Natural killer cell treated with Interleukin-12 subunit alpha and Interleukin-12 subunit beta and Interleukin-15 and Interleukin-18, amount 100 ng/mL, for 72 hours (primary cell): ENCODE results near the gene KCTD5. TPM values are rescaled to one million over a fixed set of nuclear protein-coding genes. Genes with fewer than 3 reads are reported as not detected.
A peak's percentile ranks its signal among the peaks of the same experiment; 100 is the strongest.
"Not testable (repeated sequence)": the region's sequence is repeated elsewhere in the genome, so short reads cannot be mapped to it uniquely, and the experiment has no call there.

ENCODE experiments used
- ATAC-seq, 2 donors: fragments of 150-1000 bp; cut with Tn5 transposase in 1 of 2; sonication (Bioruptor Pico), chemical (Tn5 transposase) in 1 of 2; 2 replicates each; pipeline ENCODE4 v1.10.0; 2021
- DNase-seq: peaks from one replicate; pipeline ENCODE4 v3.0.0; 2022; ENCODE audit warnings: low spot score
- H3K27ac Mint-ChIP-seq, 2 donors: 1 replicate in 1 of 2; 2 replicates in 1 of 2; pipeline ENCODE4 v1.8.0; 2022; ENCODE audit warnings: mixed read lengths in 2 of 2, mild to moderate bottlenecking in 1 of 2, moderate library complexity in 1 of 2
- H3K27me3 Mint-ChIP-seq, 2 donors: 1 replicate in 1 of 2; 2 replicates in 1 of 2; pipeline ENCODE4 v1.8.0; 2022; ENCODE audit warnings: mixed read lengths in 2 of 2
- H3K36me3 Mint-ChIP-seq: one replicate; pipeline ENCODE4 v1.8.0; 2022; ENCODE audit warnings: mixed read lengths
- H3K4me1 Mint-ChIP-seq, 2 donors: 1 replicate in 1 of 2; 2 replicates in 1 of 2; pipeline ENCODE4 v1.8.0; 2022; ENCODE audit warnings: low read depth in 2 of 2, mixed read lengths in 2 of 2, mild to moderate bottlenecking in 1 of 2
- H3K4me3 Mint-ChIP-seq: one replicate; pipeline ENCODE4 v1.8.0; 2022; ENCODE audit warnings: mixed read lengths
- H3K9me3 Mint-ChIP-seq: 2 replicates; pipeline ENCODE4 v1.8.0; 2022; ENCODE audit warnings: mixed read lengths
- total RNA-seq, 2 donors: library from RNA; stranded (reverse); gene quantifications; one replicate each; pipeline ENCODE4 v1.2.3, GENCODE V29; 2022

KCTD5 gene
- total RNA-seq, result 10 to 100 TPM; 46.2 to 65.0 TPM

GRCh38 chr16:2682209-2683021 lies at the start of gene KCTD5:
TSS of gene KCTD5 (plus strand) at chr16:2682523. CDS start at chr16:2682549, 26 bp downstream.
- peak; percentile 97 for DNase-seq
- H3K27me3 Mint-ChIP-seq, result no peaks in the 10 kb centered on the region
- no peaks in the 10 kb centered on the region for H3K36me3 Mint-ChIP-seq

GRCh38 chr16:2639071-2639721 lies 43.1 kb upstream of the KCTD5 start:
- not testable (repeated sequence) for H3K36me3 Mint-ChIP-seq, H3K4me3 Mint-ChIP-seq, H3K4me1 Mint-ChIP-seq, H3K9me3 Mint-ChIP-seq, H3K27ac Mint-ChIP-seq, H3K27me3 Mint-ChIP-seq
- DNase-seq, result peak; percentile 61
- peak; percentile 74 to 78 for ATAC-seq

More at GRCh38 chr16:2682209-2683021, at the start of gene KCTD5:
- peak; percentile 91 to 97 for ATAC-seq
- Mint-ChIP-seq H3K27ac (peak within 1 kb of the TSS; percentile 92 to 97), H3K4me3 (peak within 1 kb of the TSS; percentile 99), H3K4me1 (peaks cover 18 to 19% of the 10 kb centered on the region in 2 donors), H3K9me3 (no peaks in the 10 kb centered on the region)

GRCh38 chr16:2639722-2640072 lies 42.6 kb upstream of the KCTD5 start:
- not testable (repeated sequence) for H3K4me1 Mint-ChIP-seq, H3K9me3 Mint-ChIP-seq

GRCh38 chr16:2642561-2642960 lies 39.8 kb upstream of the KCTD5 start:
- not testable (repeated sequence) for H3K36me3 Mint-ChIP-seq, H3K27ac Mint-ChIP-seq, H3K4me3 Mint-ChIP-seq, H3K4me1 Mint-ChIP-seq, H3K9me3 Mint-ChIP-seq, DNase-seq, H3K27me3 Mint-ChIP-seq, ATAC-seq

More at GRCh38 chr16:2639722-2640072, 42.6 kb upstream of the KCTD5 start:
- not testable (repeated sequence) for H3K36me3 Mint-ChIP-seq, H3K27me3 Mint-ChIP-seq, H3K4me3 Mint-ChIP-seq, DNase-seq, ATAC-seq, H3K27ac Mint-ChIP-seq

- not testable (repeated sequence) for ATAC-seq
Observed at GRCh38 chr16:2644754-2645453, 37.4 kb upstream of the KCTD5 start.

GRCh38 chr16:2651268-2651871 lies 31.0 kb upstream of the KCTD5 start:
- not testable (repeated sequence) for H3K27me3 Mint-ChIP-seq, H3K4me3 Mint-ChIP-seq, H3K9me3 Mint-ChIP-seq, H3K4me1 Mint-ChIP-seq, DNase-seq, H3K27ac Mint-ChIP-seq, ATAC-seq, H3K36me3 Mint-ChIP-seq

More at GRCh38 chr16:2644754-2645453, 37.4 kb upstream of the KCTD5 start:
- H3K4me3 Mint-ChIP-seq, H3K4me1 Mint-ChIP-seq, H3K27me3 Mint-ChIP-seq, H3K27ac Mint-ChIP-seq, H3K9me3 Mint-ChIP-seq, DNase-seq, H3K36me3 Mint-ChIP-seq: not testable (repeated sequence)

GRCh38 chr16:2653915-2654314 lies 28.4 kb upstream of the KCTD5 start:
- H3K36me3 Mint-ChIP-seq, H3K27me3 Mint-ChIP-seq, H3K9me3 Mint-ChIP-seq, DNase-seq, ATAC-seq, H3K27ac Mint-ChIP-seq, H3K4me1 Mint-ChIP-seq, H3K4me3 Mint-ChIP-seq: not testable (repeated sequence)

- DNase-seq, H3K4me1 Mint-ChIP-seq, H3K27ac Mint-ChIP-seq, H3K27me3 Mint-ChIP-seq, ATAC-seq, H3K9me3 Mint-ChIP-seq, H3K36me3 Mint-ChIP-seq, H3K4me3 Mint-ChIP-seq: not testable (repeated sequence)
Observed at GRCh38 chr16:2654949-2655348, 27.4 kb upstream of the KCTD5 start.

- H3K4me1 Mint-ChIP-seq, result peaks cover 8 to 10% of the 10 kb centered on the region in 2 donors
- ATAC-seq, result no peak
- no peaks in the 10 kb centered on the region for H3K36me3 Mint-ChIP-seq
- no peaks in the 10 kb centered on the region for H3K9me3 Mint-ChIP-seq
- H3K27me3 Mint-ChIP-seq, result peaks cover 0 to 2% of the 10 kb centered on the region in 2 donors
- no peak overlapping the region for H3K27ac Mint-ChIP-seq
- no peak overlapping the region for H3K4me3 Mint-ChIP-seq
- DNase-seq, result no peak
Observed at GRCh38 chr16:2656985-2657384, 25.3 kb upstream of the KCTD5 start.

- not testable (repeated sequence) for H3K36me3 Mint-ChIP-seq, H3K27me3 Mint-ChIP-seq, ATAC-seq, DNase-seq, H3K9me3 Mint-ChIP-seq, H3K4me3 Mint-ChIP-seq, H3K27ac Mint-ChIP-seq
- peaks cover 10 to 12% of the 10 kb centered on the region in 2 donors for H3K4me1 Mint-ChIP-seq
Observed at GRCh38 chr16:2657803-2658202, 24.5 kb upstream of the KCTD5 start.

GRCh38 chr16:2659560-2659959 lies 22.8 kb upstream of the KCTD5 start:
- Mint-ChIP-seq H3K27ac (peak overlapping the region; percentile 8 to 39), H3K4me1 (peaks cover 13 to 29% of the 10 kb centered on the region in 2 donors)
- H3K4me3 Mint-ChIP-seq, DNase-seq, ATAC-seq, H3K36me3 Mint-ChIP-seq, H3K9me3 Mint-ChIP-seq, H3K27me3 Mint-ChIP-seq: not testable (repeated sequence)

- H3K36me3 Mint-ChIP-seq, ATAC-seq, H3K9me3 Mint-ChIP-seq, H3K27me3 Mint-ChIP-seq, DNase-seq: not testable (repeated sequence)
- Mint-ChIP-seq H3K4me1 (peaks cover 13 to 35% of the 10 kb centered on the region in 2 donors), H3K27ac (peak overlapping the region; percentile 8 to 39), H3K4me3 (peak overlapping the region; percentile 7)
Observed at GRCh38 chr16:2660014-2660662, 22.2 kb upstream of the KCTD5 start.

- not testable (repeated sequence) for H3K27ac Mint-ChIP-seq, ATAC-seq, H3K9me3 Mint-ChIP-seq, H3K36me3 Mint-ChIP-seq, H3K27me3 Mint-ChIP-seq, H3K4me3 Mint-ChIP-seq, DNase-seq
- peaks cover 13 to 36% of the 10 kb centered on the region in 2 donors for H3K4me1 Mint-ChIP-seq
Observed at GRCh38 chr16:2660755-2661373, 21.5 kb upstream of the KCTD5 start.
